HL-60 (cell line): ENCODE measurements around the gene TM4SF1.

Experiments used
- DNase-seq, 2 experiments: peaks; one replicate each; pipeline ENCODE4 v3.0.0-alpha.2; 2010 to 2020; ENCODE audit warnings: low read depth in 1 of 2, low spot score in 1 of 2
- H3K27ac ChIP-seq: fragments of 250-450 bp; sonication (Bioruptor Pico); replicated peaks from 2 replicates; pipeline ENCODE4 v1.5.1; 2020; ENCODE audit warnings: mild to moderate bottlenecking, moderate library complexity
- H3K27me3 ChIP-seq: fragments of 250-450 bp; sonication (Bioruptor Pico); 2 replicates; pipeline ENCODE4 v1.5.1; 2021; ENCODE audit warnings: mild to moderate bottlenecking, moderate library complexity; ENCODE audit not compliant: insufficient read depth, poor library complexity, severe bottlenecking
- H3K4me3 ChIP-seq: replicated peaks from 2 replicates; pipeline ENCODE4 v1.5.1; 2011; ENCODE audit warnings: mild to moderate bottlenecking, control low read depth, low read length; ENCODE audit not compliant: insufficient read depth
- GABPA ChIP-seq: IDR thresholded peaks from 2 replicates; pipeline ENCODE4 v1.6.1; 2012; ENCODE audit warnings: low read depth
- POLR2AphosphoS5 ChIP-seq: IDR thresholded peaks from 2 replicates; pipeline ENCODE4 v1.6.1; 2012; ENCODE audit warnings: low read depth
- SPI1 ChIP-seq: IDR thresholded peaks from 2 replicates; pipeline ENCODE4 v1.6.1; 2012; ENCODE audit warnings: low read depth, mild to moderate bottlenecking, borderline replicate concordance
- TF ChIP-seq, protein P1 (sequence below): IDR thresholded peaks from one replicate; pipeline ENCODE4 v1.5.1; 2011; ENCODE audit warnings: low read length, control low read depth, inconsistent platforms; ENCODE audit not compliant: insufficient read depth
- TF ChIP-seq, protein P2 (sequence below): IDR thresholded peaks from 2 replicates; pipeline ENCODE4 v1.6.1; 2012; ENCODE audit warnings: low read depth; ENCODE audit not compliant: insufficient replicate concordance

The TM4SF1 gene

DNA sequence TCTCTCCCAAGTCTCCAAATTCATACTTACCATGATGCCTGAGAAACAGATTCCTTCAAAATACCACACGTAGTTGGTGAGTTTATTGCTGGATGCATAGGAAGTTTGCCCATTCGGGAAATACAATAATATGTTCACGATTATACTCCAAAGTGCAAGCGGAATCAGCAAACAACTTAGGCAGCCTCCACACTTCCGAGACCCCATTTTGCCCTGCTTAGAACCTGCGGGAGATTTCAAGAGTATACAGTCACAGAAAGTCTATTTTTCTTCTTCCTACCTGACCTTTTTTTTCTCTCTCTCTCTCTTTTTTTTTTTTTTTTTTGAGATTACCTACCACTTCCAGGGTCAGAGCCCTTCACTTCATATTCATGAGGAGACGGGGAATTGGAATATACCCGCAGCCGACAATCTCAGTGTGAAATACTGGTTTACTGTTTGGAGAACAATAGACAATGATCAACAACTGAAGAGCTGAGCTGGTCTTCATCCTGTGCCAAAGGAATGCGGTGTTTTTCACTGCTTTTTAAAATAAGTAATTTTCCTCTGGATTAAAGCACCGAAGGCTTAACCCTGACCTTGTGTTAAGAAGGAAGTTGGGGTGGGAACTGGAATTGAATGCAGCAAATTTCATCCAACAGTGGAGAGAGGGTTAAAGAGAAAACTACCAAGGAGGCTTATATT, 44.1 kb downstream of the TM4SF1 start, which contains the start of gene TM4SF18:
TSS of gene TM4SF18 (minus strand) at position 461 of the 684 bp plus-strand sequence. CDS start at position 207, 254 bp downstream.
- H3K4me3 ChIP-seq: no peak within 1 kb of the TSS
- H3K27me3 ChIP-seq: peaks cover 3% of the 10 kb centered on the region
- H3K27ac ChIP-seq: no peak within 1 kb of the TSS
- TF ChIP-seq, protein P1, sequence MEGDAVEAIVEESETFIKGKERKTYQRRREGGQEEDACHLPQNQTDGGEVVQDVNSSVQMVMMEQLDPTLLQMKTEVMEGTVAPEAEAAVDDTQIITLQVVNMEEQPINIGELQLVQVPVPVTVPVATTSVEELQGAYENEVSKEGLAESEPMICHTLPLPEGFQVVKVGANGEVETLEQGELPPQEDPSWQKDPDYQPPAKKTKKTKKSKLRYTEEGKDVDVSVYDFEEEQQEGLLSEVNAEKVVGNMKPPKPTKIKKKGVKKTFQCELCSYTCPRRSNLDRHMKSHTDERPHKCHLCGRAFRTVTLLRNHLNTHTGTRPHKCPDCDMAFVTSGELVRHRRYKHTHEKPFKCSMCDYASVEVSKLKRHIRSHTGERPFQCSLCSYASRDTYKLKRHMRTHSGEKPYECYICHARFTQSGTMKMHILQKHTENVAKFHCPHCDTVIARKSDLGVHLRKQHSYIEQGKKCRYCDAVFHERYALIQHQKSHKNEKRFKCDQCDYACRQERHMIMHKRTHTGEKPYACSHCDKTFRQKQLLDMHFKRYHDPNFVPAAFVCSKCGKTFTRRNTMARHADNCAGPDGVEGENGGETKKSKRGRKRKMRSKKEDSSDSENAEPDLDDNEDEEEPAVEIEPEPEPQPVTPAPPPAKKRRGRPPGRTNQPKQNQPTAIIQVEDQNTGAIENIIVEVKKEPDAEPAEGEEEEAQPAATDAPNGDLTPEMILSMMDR: no peak
- TF ChIP-seq GABPA: no peak
- no peak for TF ChIP-seq POLR2AphosphoS5
- no peak for TF ChIP-seq SPI1
- TF ChIP-seq, protein P2, sequence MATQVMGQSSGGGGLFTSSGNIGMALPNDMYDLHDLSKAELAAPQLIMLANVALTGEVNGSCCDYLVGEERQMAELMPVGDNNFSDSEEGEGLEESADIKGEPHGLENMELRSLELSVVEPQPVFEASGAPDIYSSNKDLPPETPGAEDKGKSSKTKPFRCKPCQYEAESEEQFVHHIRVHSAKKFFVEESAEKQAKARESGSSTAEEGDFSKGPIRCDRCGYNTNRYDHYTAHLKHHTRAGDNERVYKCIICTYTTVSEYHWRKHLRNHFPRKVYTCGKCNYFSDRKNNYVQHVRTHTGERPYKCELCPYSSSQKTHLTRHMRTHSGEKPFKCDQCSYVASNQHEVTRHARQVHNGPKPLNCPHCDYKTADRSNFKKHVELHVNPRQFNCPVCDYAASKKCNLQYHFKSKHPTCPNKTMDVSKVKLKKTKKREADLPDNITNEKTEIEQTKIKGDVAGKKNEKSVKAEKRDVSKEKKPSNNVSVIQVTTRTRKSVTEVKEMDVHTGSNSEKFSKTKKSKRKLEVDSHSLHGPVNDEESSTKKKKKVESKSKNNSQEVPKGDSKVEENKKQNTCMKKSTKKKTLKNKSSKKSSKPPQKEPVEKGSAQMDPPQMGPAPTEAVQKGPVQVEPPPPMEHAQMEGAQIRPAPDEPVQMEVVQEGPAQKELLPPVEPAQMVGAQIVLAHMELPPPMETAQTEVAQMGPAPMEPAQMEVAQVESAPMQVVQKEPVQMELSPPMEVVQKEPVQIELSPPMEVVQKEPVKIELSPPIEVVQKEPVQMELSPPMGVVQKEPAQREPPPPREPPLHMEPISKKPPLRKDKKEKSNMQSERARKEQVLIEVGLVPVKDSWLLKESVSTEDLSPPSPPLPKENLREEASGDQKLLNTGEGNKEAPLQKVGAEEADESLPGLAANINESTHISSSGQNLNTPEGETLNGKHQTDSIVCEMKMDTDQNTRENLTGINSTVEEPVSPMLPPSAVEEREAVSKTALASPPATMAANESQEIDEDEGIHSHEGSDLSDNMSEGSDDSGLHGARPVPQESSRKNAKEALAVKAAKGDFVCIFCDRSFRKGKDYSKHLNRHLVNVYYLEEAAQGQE: no peak
- DNase-seq: no peak

DNA sequence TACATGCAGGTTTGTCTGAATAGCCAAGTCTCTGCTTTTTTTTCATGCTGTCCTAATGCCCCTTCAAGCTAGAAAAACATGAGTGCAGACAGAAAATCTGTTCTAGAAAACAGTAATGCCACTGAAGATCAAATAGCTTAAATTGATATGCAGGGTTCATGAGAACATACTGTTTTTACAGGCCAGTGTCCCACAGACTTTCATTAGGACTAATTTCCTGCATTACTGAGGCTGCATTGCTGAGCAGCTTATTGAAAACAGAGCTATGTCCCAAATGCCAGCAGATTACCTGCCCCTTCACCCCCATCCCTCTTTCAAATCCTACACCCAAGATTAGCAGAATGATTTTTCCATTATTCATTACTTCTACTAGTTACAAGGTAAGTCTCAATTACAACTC, 44.7 kb downstream of the TM4SF1 start:
- Histone ChIP-seq H3K27me3 (peaks cover 3% of the 10 kb centered on the region), H3K4me3 (no peak overlapping the region), H3K27ac (no peak overlapping the region)
- no peak for DNase-seq
- TF ChIP-seq GABPA: no peak
- TF ChIP-seq, protein P1: no peak
- TF ChIP-seq, protein P2: no peak
- no peak for TF ChIP-seq POLR2AphosphoS5
- no peak for TF ChIP-seq SPI1

DNA sequence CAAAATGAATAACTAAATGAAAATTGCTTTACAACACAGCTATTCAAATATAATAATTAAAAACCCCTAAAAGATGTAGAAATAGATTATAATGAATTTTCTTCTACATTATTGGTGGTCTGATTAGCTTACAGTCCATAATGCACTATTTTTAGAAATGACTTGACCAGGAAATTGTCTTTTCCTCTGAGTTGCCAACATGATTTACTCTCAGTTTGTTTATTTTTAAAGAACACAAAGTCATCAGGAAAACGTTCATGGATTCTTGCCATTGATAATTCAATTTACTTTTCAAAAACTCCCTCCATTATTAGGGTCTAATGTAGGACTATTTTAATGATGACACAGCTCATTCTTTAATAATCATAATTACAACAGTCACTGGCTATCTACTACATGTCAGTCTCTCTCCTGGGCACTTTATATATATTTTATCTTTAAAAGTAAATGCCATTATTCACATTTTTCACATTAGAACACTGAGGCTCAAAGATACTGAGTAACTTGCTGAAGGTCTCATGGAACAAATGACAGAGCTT, 45.2 kb downstream of the TM4SF1 start:
- Histone ChIP-seq H3K4me3 (no peak overlapping the region), H3K27me3 (peaks cover 3% of the 10 kb centered on the region), H3K27ac (no peak overlapping the region)
- DNase-seq: no peak
- no peak for TF ChIP-seq POLR2AphosphoS5
- no peak for TF ChIP-seq SPI1
- TF ChIP-seq, protein P2: no peak
- TF ChIP-seq, protein P1: no peak
- no peak for TF ChIP-seq GABPA
